HG02642 (cell line): ENCODE results near the gene TAS2R46.
"Not testable (repeated sequence)": the region's sequence is repeated elsewhere in the genome, so short reads cannot be mapped to it uniquely, and the experiment has no call there.

Experiments
- ATAC-seq: cut with Tn5 transposase; IDR thresholded peaks from one replicate; pipeline ENCODE4 v1.9.1; 2021; ENCODE audit warnings: mild to moderate bottlenecking; ENCODE audit not compliant: unreplicated experiment, poor library complexity

TAS2R46 gene

GRCh38 chr12:11062194-11062593, at the start of gene TAS2R46:
TAS2R46 (minus strand) TSS chr12:11062294; CDS start chr12:11062294, 0 bp downstream.
- not testable (repeated sequence) for ATAC-seq

GRCh38 chr12:11111213-11111612, 49.1 kb upstream of the TAS2R46 start:
- ATAC-seq, result not testable (repeated sequence)

- ATAC-seq, result no peak
Measured at GRCh38 chr12:11108862-11109261, 46.8 kb upstream of the TAS2R46 start.

- ATAC-seq, result no peak
Measured at GRCh38 chr12:11107719-11108118, 45.6 kb upstream of the TAS2R46 start.

GRCh38 chr12:11106288-11106687, 44.2 kb upstream of the TAS2R46 start:
- no peak for ATAC-seq

- ATAC-seq, result no peak
Measured at GRCh38 chr12:11105546-11105945, 43.5 kb upstream of the TAS2R46 start.

- ATAC-seq, result not testable (repeated sequence)
Measured at GRCh38 chr12:11094910-11095309, 32.8 kb upstream of the TAS2R46 start.

- ATAC-seq, result no peak
Measured at GRCh38 chr12:11092128-11092527, 30.0 kb upstream of the TAS2R46 start, which contains the start of gene TAS2R43. TAS2R43 (minus strand) TSS chr12:11092313; CDS start chr12:11092229, 84 bp downstream.

- ATAC-seq, result no peak
Measured at GRCh38 chr12:11089246-11089645, 27.2 kb upstream of the TAS2R46 start.

GRCh38 chr12:11085419-11085818, 23.3 kb upstream of the TAS2R46 start:
- no peak for ATAC-seq

- ATAC-seq, result no peak
Measured at GRCh38 chr12:11081987-11082386, 19.9 kb upstream of the TAS2R46 start.

GRCh38 chr12:11078246-11078645, 16.2 kb upstream of the TAS2R46 start:
- no peak for ATAC-seq

GRCh38 chr12:11075642-11076041, 13.5 kb upstream of the TAS2R46 start:
- ATAC-seq, result no peak

- ATAC-seq, result no peak
Measured at GRCh38 chr12:11071414-11071813, 9.3 kb upstream of the TAS2R46 start.

- ATAC-seq, result no peak
Measured at GRCh38 chr12:11070999-11071398, 8.9 kb upstream of the TAS2R46 start.

GRCh38 chr12:11069854-11070365, 7.8 kb upstream of the TAS2R46 start:
- ATAC-seq, result no peak

- ATAC-seq, result no peak
Measured at GRCh38 chr12:11067514-11067913, 5.4 kb upstream of the TAS2R46 start.

GRCh38 chr12:11059784-11060183, 2.3 kb downstream of the TAS2R46 start:
- no peak for ATAC-seq

GRCh38 chr12:11059041-11059440, 3.1 kb downstream of the TAS2R46 start:
- ATAC-seq, result no peak

- no peak for ATAC-seq
Measured at GRCh38 chr12:11055306-11055705, 6.8 kb downstream of the TAS2R46 start.

GRCh38 chr12:11049806-11050531, 12.1 kb downstream of the TAS2R46 start:
- ATAC-seq, result not testable (repeated sequence)

GRCh38 chr12:11041366-11041765, 20.7 kb downstream of the TAS2R46 start:
- not testable (repeated sequence) for ATAC-seq
